GM19238 (cell line): Measurements from ENCODE around the gene LUZP1.

Experiments used
- DNase-seq: peaks from one replicate; pipeline ENCODE4 v3.0.0; 2011; ENCODE audit warnings: low spot score; ENCODE audit not compliant: insufficient read length

Gene LUZP1

DNA sequence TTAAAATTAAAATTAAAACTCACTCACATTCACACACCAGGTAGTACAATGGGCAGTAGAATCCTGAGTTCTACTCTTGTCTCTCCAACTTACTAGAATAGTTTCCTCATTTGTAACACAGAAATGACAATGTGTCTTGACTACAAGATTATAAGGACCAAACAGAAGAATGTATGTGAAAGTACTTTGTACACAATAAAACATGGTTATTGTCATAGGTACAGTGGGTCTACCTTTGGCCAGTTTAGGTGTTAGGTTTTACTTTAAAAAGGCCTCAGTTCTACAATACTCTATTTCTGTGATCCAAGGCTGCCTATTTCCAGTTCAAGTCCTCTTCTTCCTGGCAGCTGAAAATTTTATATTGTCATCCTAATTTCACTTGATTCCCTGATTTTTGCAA lies 50.2 kb downstream of the LUZP1 start:
- no peak for DNase-seq

- DNase-seq: no peak
Observed at GRCh38 chr1:23116921-23117699, 51.5 kb downstream of the LUZP1 start.

DNA sequence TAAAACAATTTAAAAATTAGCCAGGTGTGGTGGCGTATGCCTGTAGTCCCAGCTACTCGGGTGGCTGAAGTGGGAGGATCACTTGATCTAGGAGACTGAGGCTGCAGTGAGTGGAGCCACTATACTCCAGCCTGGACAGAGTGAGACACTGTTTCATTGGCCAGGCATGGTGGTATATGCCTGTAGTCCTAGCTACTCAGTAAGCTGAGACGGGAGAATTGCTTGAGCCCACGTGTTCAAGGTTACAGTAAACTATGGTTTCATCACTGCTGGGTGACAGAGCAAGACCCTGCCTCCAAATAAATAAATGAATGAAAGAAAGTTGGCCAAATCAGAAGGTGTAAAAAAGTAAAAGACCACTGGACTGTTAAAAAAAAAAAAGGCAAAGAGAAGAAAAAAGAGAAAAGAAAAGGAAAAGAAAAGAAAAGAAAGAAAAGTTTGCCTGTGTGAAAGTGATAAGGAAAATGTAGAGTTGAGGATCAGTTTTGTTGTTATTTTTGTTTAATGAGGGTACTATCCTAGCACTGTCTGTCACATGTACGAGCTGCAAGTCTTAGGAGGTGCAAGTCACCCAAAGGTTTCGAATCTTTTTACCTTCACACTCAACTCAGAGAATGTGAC lies 52.3 kb downstream of the LUZP1 start:
- no peak for DNase-seq

DNA sequence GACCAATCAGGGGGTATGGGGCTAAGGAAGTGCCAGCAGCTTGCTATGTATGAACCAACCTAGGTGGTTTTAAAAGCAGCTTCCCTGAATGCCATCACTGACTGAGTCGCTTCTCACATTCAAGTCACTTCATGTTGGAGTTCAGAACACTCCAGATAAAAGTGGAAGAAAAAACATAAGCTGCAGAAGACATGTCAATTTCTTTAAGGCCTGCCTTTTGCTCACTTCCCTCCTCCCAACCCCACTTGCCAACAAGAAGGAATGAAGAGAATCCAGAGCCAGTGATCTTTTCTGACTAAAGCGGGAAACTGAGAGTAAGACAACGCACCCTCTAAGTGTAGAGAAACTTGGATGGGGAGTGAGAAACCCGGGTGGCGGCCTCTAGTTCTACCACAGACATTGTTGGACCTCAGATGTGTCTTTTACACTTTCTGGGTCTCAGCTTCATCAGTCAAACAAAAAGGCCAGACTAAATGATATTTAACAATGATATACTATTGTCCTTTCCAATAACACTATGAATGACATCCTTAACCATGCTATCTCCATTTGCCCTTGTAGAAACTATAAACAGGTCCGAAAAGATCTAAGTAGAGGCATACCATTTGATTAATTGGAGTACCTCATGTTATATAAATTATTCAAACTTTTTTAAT lies 54.1 kb downstream of the LUZP1 start:
- DNase-seq: no peak

- DNase-seq: no peak
Observed at GRCh38 chr1:23111600-23112535, 56.8 kb downstream of the LUZP1 start.

GRCh38 chr1:23110391-23110790 lies 58.3 kb downstream of the LUZP1 start:
- no peak for DNase-seq

DNA sequence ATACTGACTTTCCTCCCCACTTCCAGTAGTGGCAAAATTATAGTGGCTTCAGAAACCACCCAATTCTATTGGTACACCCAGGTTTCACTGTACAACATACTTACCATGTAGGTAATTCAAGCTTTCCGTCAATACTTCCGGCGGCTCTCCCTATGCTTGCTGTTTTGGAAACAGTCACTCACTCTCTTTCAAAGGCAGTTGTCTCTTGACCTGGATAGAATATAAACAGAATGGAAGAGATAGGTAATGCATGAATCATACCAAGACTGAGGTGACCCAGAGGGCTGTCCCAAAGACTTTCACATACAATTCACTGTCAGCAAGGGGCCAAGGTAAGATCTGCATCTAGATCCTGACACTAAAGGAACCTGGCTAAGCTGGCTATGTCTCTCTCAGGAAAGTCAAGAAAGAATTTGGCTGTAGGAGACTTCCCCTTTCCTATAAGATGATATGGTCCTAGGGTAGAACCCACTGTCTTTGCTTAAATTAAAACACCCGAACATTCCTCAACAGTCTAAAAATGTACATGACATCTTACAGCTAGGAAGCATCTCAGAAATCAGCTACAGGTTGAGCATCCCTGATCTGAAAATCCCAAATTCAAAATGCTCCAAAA lies 59.6 kb downstream of the LUZP1 start:
- no peak for DNase-seq

DNA sequence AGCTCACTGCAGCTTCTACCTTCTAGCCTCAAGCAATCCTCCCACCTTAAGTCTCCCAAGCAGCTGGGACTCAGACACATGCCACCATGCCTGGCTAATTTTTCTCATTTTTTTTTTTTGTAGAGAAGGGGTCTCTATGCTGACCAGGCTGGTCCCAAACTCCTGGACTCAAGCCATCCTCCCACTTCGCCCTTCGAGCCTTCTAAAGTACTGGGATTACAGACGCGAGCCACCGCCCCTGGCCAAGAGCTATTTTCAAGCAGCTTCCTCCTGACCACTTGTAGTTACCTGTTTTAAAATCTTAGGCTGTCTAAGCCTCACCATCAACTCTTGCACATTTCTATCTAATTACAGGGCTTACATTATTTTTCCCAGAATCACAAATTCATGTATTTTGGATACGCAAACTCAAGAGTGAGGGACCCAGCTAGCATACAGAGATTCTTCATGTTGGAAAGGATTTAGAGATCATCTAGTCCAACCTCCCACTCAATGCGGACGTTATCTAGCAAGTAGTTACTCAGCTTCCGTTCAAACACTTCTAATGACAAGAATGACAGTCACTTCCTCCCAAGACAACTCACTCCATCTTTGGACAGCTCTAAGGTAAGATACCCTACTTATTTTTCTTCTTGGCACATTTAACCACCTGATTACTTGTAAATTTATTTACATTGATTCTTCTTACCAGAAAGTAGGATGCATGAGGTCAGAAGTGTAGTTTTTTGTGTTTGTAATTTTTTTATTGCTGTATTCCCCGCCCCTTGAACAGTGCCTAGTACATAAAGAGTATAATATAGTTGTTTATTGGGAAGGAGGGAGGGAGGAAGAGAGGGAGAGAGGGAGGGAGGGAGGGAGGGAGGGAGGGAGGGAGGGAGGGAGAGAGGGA lies 65.4 kb downstream of the LUZP1 start:
- DNase-seq: no peak

GRCh38 chr1:23102289-23102688 lies 66.4 kb downstream of the LUZP1 start:
- no peak for DNase-seq

- DNase-seq: no peak
Observed at GRCh38 chr1:23101887-23102286, 66.8 kb downstream of the LUZP1 start.

GRCh38 chr1:23101101-23101827 lies 67.4 kb downstream of the LUZP1 start:
- DNase-seq: no peak

GRCh38 chr1:23100074-23100748 lies 68.4 kb downstream of the LUZP1 start:
- DNase-seq: no peak

GRCh38 chr1:23099171-23099536 lies 69.5 kb downstream of the LUZP1 start:
- no peak for DNase-seq

- DNase-seq: peak; percentile 37
Observed at GRCh38 chr1:23098463-23099170, 70.0 kb downstream of the LUZP1 start.

DNA sequence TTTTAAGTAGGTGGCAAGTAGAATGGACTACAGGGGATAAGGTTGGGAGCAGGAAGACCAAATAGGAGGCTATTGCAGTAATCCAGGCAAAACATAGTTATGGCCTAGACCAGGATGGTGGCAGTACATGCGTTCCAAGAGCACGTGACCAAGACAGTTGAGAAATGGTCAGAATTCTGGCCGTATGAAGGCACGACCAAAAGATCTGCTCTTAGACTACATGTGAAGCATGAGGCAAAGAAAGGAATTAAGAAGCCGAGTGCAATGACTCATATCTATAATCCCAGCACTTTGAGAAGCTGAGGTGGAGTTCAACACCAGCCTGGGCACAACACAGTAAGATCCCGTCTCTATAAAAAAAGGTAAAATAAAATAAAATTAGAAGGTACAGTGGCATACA lies 71.3 kb downstream of the LUZP1 start:
- DNase-seq: no peak

GRCh38 chr1:23092447-23092846 lies 76.2 kb downstream of the LUZP1 start:
- DNase-seq: no peak

DNA sequence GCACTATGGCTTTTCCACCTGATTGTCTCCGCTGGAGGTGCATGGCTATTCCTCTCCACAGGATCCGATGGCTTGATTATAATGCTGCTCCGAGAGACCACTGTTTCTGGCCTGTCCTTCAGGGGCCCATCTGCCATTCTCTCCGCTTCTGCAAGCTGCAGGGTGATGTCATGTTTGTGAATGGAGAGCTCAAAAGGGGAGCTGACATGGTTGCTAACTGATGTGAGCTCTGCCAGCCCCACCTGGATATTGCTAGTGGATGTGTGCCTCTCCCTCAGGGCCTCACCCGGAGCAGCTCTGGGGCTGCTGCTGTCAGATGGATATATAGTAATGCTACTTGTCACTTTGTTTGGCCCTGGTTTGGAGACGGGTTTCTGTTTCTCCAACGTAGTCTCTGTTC lies 77.1 kb downstream of the LUZP1 start:
- DNase-seq: no peak

DNA sequence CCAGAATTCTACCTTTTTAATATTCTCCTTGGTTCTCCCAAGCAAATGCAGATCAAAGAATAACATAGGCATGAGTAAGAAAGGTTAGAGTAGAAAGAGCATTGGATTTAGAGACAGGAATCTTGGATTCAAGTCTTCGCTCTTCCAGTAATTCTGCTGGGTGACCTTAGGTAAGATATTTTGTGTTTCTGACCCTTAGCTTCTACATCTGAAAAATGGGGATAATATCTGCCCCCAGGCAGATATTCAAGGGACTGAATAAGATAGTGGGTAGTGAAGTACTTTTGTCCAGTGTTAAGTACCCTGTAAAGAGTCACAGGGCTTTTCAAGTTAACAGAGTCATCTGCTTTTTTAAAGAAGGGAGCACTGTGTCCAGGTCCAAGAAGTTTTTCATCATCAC lies 78.6 kb downstream of the LUZP1 start:
- no peak for DNase-seq
